Transverse colon (tissue), 4 donors: ENCODE data around the gene OR2B3.

Source experiments
- EP300 ChIP-seq: sonication (generic); formaldehyde crosslinking; IDR thresholded peaks from one replicate; pipeline ENCODE4 v1.6.1; 2017; ENCODE audit warnings: antibody characterized with exemption, low read depth
- POLR2A ChIP-seq: fragments of 450-650 bp; IDR thresholded peaks from one replicate; pipeline ENCODE4 v1.6.1; 2016; ENCODE audit warnings: antibody characterized with exemption, mild to moderate bottlenecking, moderate library complexity
- POLR2AphosphoS5 ChIP-seq, 3 donors: sonication (generic); formaldehyde crosslinking; IDR thresholded peaks; one replicate each; pipeline ENCODE4 v1.6.1; 2016; ENCODE audit warnings: antibody characterized with exemption in 3 of 3
- TF ChIP-seq, protein P1 (sequence below), 5 experiments: fragments of 200-600 bp in 3 of 5; fragments of 450-650 bp in 2 of 5; sonication (generic) in 3 of 5; IDR thresholded peaks; 1 replicate in 2 of 5; 2 replicates in 3 of 5; pipeline ENCODE4 v1.5.1; 2016 to 2017; ENCODE audit warnings: antibody characterized with exemption in 5 of 5, inconsistent platforms in 3 of 5, mild to moderate bottlenecking in 2 of 5, moderate library complexity in 1 of 5

DNA sequence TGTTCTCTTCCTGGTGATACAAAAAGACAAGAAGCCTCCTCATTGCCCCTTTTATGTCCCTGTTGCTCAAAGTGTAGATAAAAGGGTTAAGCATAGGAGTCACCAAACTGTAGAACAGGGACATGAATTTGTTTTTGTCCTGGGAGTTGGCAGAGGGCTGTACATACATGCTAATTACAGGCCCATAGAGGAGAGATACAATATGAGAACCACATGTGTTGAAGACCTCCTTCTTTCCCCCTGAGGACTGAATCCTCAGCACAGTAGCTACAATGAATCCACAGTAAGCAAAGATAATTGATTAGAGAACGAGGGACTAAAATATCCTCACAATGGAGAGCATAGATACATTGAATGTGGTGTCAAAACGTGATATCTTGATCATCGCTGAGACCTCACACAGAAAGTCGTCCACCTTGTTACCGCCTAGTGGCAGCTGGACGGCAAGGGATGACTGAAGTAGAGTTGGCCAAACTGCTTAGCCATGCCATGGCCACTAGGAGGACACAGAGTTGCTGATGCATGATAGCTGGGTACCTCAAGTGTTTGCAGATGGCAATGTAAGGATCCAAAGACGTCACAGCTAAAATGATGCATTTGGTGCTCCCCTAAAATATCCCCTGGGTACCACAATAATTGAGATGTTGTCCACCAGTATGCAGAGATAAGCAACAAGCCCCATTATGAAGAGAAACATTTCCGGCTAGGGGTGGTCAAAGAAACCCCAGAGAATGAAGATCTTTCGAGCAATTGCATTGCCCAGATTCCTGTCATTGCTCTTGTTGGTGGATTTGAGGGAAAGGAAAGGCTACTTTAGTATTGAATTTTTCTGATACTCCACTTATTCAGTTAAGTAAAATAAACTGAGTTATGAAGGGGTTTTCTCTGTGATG lies 15.0 kb downstream of the OR2B3 start:
- no peak for TF ChIP-seq EP300
- TF ChIP-seq POLR2A, result no peak
- TF ChIP-seq, protein P1, sequence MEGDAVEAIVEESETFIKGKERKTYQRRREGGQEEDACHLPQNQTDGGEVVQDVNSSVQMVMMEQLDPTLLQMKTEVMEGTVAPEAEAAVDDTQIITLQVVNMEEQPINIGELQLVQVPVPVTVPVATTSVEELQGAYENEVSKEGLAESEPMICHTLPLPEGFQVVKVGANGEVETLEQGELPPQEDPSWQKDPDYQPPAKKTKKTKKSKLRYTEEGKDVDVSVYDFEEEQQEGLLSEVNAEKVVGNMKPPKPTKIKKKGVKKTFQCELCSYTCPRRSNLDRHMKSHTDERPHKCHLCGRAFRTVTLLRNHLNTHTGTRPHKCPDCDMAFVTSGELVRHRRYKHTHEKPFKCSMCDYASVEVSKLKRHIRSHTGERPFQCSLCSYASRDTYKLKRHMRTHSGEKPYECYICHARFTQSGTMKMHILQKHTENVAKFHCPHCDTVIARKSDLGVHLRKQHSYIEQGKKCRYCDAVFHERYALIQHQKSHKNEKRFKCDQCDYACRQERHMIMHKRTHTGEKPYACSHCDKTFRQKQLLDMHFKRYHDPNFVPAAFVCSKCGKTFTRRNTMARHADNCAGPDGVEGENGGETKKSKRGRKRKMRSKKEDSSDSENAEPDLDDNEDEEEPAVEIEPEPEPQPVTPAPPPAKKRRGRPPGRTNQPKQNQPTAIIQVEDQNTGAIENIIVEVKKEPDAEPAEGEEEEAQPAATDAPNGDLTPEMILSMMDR (IDR thresholded peaks at IDR 0.05), result peak; percentile 37 to 48 (median 39)
- no peak for TF ChIP-seq POLR2AphosphoS5 (IDR thresholded peaks at IDR 0.05)
